ENCODE measurements around the gene ITPKC. TPM values are rescaled to one million over a fixed set of nuclear protein-coding genes. Genes with fewer than 3 reads are reported as not detected.

Gene ITPKC
- total and polyA plus RNA-seq, 2 of the 13 experiments (the other 11 are each of a cell fraction or from before 2014, with no cell fraction given), result 6.9 to 11.2 TPM

- no TSS peak for BruUV-seq (replicated peaks)
- TF ChIP-seq KDM5B (CRISPR knock-in tag; IDR thresholded peaks at IDR 0.05; ENCODE audit: borderline replicate concordance) (no peak), ZNF256 (CRISPR knock-in tag; conservative IDR thresholded peaks at IDR 0.05) (no peak), ZNF891 (CRISPR knock-in tag; IDR thresholded peaks at IDR 0.05) (no peak), ZNF773 (CRISPR knock-in tag; IDR thresholded peaks at IDR 0.05; ENCODE audit: borderline replicate concordance) (no peak), CERS6 (CRISPR knock-in tag; IDR thresholded peaks at IDR 0.05) (no peak), PLSCR1 (CRISPR knock-in tag; IDR thresholded peaks at IDR 0.05; ENCODE audit: borderline replicate concordance) (no peak), TSC22D2 (CRISPR knock-in tag; IDR thresholded peaks at IDR 0.05; ENCODE audit: borderline replicate concordance) (no peak), ZKSCAN8 (CRISPR knock-in tag; IDR thresholded peaks at IDR 0.05; ENCODE audit: borderline replicate concordance) (no peak)
- H2AFZ ChIP-seq (ENCODE audit: low read length), result no peak overlapping the region
- H3K9ac ChIP-seq (ENCODE audit: insufficient read depth, low read depth, low read length), result no peak overlapping the region
- H3K4me1 ChIP-seq (ENCODE audit: insufficient read depth, low read length), result no peaks in the 10 kb centered on the region
- no peaks in the 10 kb centered on the region for H4K20me1 ChIP-seq (ENCODE audit: insufficient read depth, low read length)
- DNase-seq (ENCODE audit: low spot score) (no peak), ATAC-seq (no peak), FAIRE-seq (no peak)
- H3K9me3 ChIP-seq (ENCODE audit: low read length), result no peaks in the 10 kb centered on the region
- intact Hi-C loops (cut with micrococcal nuclease; ENCODE audit: unreplicated experiment) (no loop called here), in situ Hi-C loops (cut with HindIII; ENCODE audit: extremely low pct_ligation_motif_present, low pct_unique_long_range_greater_than_20kb) (no loop called here)
- POLR2A ChIA-PET, result no interaction called here
- no peak overlapping the region for H3K4me3 ChIP-seq (replicated peaks in 1 of 3; ENCODE audit: insufficient read depth in 1 of 3, low read depth in 2 of 3, low read length in 3 of 3)
- no peak overlapping the region for H3K27ac ChIP-seq (ENCODE audit: extremely low read length, insufficient read depth, low read length)
- H3K79me2 ChIP-seq (ENCODE audit: insufficient read depth, low read length), result no peaks in the 10 kb centered on the region
- no peaks in the 10 kb centered on the region for H3K27me3 ChIP-seq (ENCODE audit: control insufficient read depth in 1 of 2, insufficient read depth in 2 of 2, low read length in 2 of 2)
- CTCF ChIA-PET (ENCODE audit: low intra/inter-chr PET ratio, low total read pairs), result no interaction called here
- WGBS (ENCODE audit: low lambda C conversion rate), result 100% methylated on average over 3 of the region's 3 CpGs
- no peaks in the 10 kb centered on the region for H3K36me3 ChIP-seq (replicated peaks in 1 of 2; ENCODE audit: control insufficient read depth in 1 of 2, insufficient read depth in 2 of 2, low read length in 2 of 2)
- no peak overlapping the region for H3K4me2 ChIP-seq (ENCODE audit: low read depth, low read length)
These were observed 31.8 kb upstream of the ITPKC start for GRCh38 chr19:40685016-40685526.

Measured in HepG2 (cell line).